Measurements from ENCODE around the gene ZNF180. TPM values are rescaled to one million over a fixed set of nuclear protein-coding genes. Genes with fewer than 3 reads are reported as not detected.

The ZNF180 gene
- total and polyA plus RNA-seq, 10 donors: 4.1 to 25.0 (median 10.6) TPM

GRCh38 chr19:44529536-44529935 lies 29.2 kb upstream of the ZNF180 start, which contains the start of gene CEACAM20:
CEACAM20 (minus strand) TSS chr19:44529675; CDS start chr19:44529509, 166 bp downstream.
- no peak within 1 kb of the TSS for H3K4me3 ChIP-seq
- H3K4me1 ChIP-seq: no peaks in the 10 kb centered on the region
- no peak for DNase-seq
- H3K36me3 ChIP-seq: no peaks in the 10 kb centered on the region
- H3K9me3 ChIP-seq: peaks cover 0 to 29% (median 0%) of the 10 kb centered on the region in 8 donors
- WGBS, 5 donors: 78 to 89% (median 84%) methylated on average over 9 of the region's 9 CpGs
- no peak within 1 kb of the TSS for H3K27ac ChIP-seq
- intact Hi-C loops (cut with DNase I; ENCODE audit: low total_unique reads): no loop called here
- no peak for TF ChIP-seq POLR2AphosphoS5 (IDR thresholded peaks at IDR 0.05)
- no peak for TF ChIP-seq CTCF (IDR thresholded peaks at IDR 0.05 in 8 of 11, conservative IDR thresholded peaks at IDR 0.05 in 3 of 11)
- TF ChIP-seq POLR2A (IDR thresholded peaks at IDR 0.05): no peak
- peaks cover 0 to 53% (median 0%) of the 10 kb centered on the region in 7 donors for H3K27me3 ChIP-seq (replicated peaks in 1 of 7)

- 77 to 85% (median 81%) methylated on average over 7 of the region's 7 CpGs for WGBS, 5 donors
- Histone ChIP-seq H3K27ac (no peak overlapping the region), H3K4me3 (no peak overlapping the region), H3K36me3 (no peaks in the 10 kb centered on the region), H3K9me3 (peaks cover 0 to 19% (median 0%) of the 10 kb centered on the region in 8 donors), H3K27me3 (replicated peaks in 1 of 7) (peaks cover 0 to 45% (median 0%) of the 10 kb centered on the region in 7 donors), H3K4me1 (no peaks in the 10 kb centered on the region)
- DNase-seq: no peak
- intact Hi-C loops (cut with DNase I; ENCODE audit: low total_unique reads): no loop called here
- TF ChIP-seq POLR2A (IDR thresholded peaks at IDR 0.05) (no peak), POLR2AphosphoS5 (IDR thresholded peaks at IDR 0.05) (no peak), CTCF (IDR thresholded peaks at IDR 0.05 in 8 of 11, conservative IDR thresholded peaks at IDR 0.05 in 3 of 11) (no peak)
Measured at GRCh38 chr19:44527554-44527953, 27.2 kb upstream of the ZNF180 start.

GRCh38 chr19:44525721-44526430 lies 25.6 kb upstream of the ZNF180 start:
- H3K27me3 ChIP-seq (replicated peaks in 1 of 7): peaks cover 0 to 40% (median 0%) of the 10 kb centered on the region in 7 donors
- intact Hi-C loops (cut with DNase I; ENCODE audit: low total_unique reads): no loop called here
- no peaks in the 10 kb centered on the region for H3K36me3 ChIP-seq
- peaks cover 0 to 19% (median 0%) of the 10 kb centered on the region in 8 donors for H3K9me3 ChIP-seq
- H3K4me1 ChIP-seq: no peaks in the 10 kb centered on the region
- no peak overlapping the region for H3K4me3 ChIP-seq
- no peak overlapping the region for H3K27ac ChIP-seq
- TF ChIP-seq CTCF (IDR thresholded peaks at IDR 0.05 in 8 of 11, conservative IDR thresholded peaks at IDR 0.05 in 3 of 11) (no peak), POLR2AphosphoS5 (IDR thresholded peaks at IDR 0.05) (no peak), POLR2A (IDR thresholded peaks at IDR 0.05) (no peak)
- WGBS, 5 donors: 24 to 53% (median 42%) methylated on average over 4 of the region's 4 CpGs
- no peak for DNase-seq

- intact Hi-C loops (cut with DNase I; ENCODE audit: low total_unique reads): no loop called here
- Histone ChIP-seq H3K4me3 (no peak overlapping the region), H3K27me3 (replicated peaks in 1 of 7) (peaks cover 0 to 22% (median 0%) of the 10 kb centered on the region in 7 donors), H3K36me3 (no peaks in the 10 kb centered on the region), H3K9me3 (peaks cover 0 to 52% (median 18%) of the 10 kb centered on the region in 8 donors), H3K4me1 (no peaks in the 10 kb centered on the region), H3K27ac (no peak overlapping the region)
- WGBS, 5 donors: 86 to 93% (median 93%) methylated on average over 2 of the region's 2 CpGs
- DNase-seq: no peak
- TF ChIP-seq CTCF (IDR thresholded peaks at IDR 0.05 in 8 of 11, conservative IDR thresholded peaks at IDR 0.05 in 3 of 11) (no peak), POLR2AphosphoS5 (IDR thresholded peaks at IDR 0.05) (no peak), POLR2A (IDR thresholded peaks at IDR 0.05) (no peak)
Measured at GRCh38 chr19:44521370-44521769, 21.0 kb upstream of the ZNF180 start.

Data from spleen (tissue), 11 donors.